Fibroblast of skin of back (primary cell): ENCODE data around the gene OXLD1. TPM values are rescaled to one million over a fixed set of nuclear protein-coding genes. Genes with fewer than 3 reads are reported as not detected.
A peak's percentile ranks its signal among the peaks of the same experiment; 100 is the strongest.

Experiments
- DNase-seq: peaks from one replicate; pipeline ENCODE4 v3.0.0-alpha.2; 2013
- polyA plus RNA-seq, 2 experiments: library from polyadenylated mRNA; unstranded; fragments of 120-200 nt; gene quantifications; one replicate each; pipeline ENCODE4 v1.2.1, GENCODE V29; 2013; ENCODE audit not compliant: insufficient read length in 2 of 2

The OXLD1 gene
- 13.3 TPM for polyA plus RNA-seq (2013, experiment 1 of 2; ENCODE audit: insufficient read length)
- polyA plus RNA-seq (2013, experiment 2 of 2; ENCODE audit: insufficient read length) = 10.5 TPM

DNA sequence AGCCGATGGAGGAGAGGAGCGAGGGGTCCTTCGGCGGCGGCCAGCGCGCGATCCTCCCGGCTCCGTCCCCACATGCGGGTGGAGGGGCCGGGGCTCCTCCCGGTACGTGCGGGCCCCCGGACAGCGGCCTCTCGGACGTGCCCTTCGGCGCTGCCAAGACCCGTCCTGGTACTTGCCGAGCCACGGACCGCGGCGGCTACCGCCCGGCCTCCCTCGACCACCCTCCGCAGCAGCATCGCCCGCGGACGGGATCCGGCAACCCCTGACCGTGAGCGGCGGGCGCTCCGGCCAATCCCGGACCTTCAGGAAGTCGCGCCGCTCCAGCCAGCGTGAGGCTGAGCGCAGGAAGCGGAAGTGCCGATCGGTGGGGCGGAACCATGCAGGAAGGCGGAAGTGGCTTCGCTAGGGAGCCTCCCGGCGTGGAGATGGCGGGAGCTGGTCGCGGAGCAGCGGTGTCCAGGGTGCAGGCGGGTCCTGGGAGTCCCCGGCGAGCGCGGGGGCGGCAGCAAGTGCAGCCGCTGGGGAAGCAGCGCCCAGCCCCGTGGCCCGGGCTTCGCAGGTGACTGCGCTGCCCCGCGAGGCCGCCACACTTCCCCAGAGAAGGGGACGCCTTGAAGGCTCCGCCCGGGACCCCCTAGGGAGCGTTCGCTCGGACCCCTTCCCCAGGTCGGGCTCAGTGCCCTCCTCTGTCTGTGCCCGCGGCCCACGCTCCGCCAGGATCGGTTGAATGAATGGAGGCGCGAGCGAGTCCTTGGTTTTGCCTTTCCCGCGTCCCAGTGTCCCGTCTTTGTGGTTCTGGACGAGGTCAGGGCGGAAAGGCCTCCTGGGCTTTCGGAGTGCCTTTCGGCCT, at the start of gene OXLD1, which contains the start of gene CCDC137:
OXLD1 (minus strand) TSS at position 264 of the 850 bp plus-strand sequence; CDS start at position 236, 28 bp downstream.
CCDC137 (plus strand) TSS at position 396 of the 850 bp plus-strand sequence; CDS start at position 426, 30 bp downstream.
- peak; percentile 97 for DNase-seq

DNA sequence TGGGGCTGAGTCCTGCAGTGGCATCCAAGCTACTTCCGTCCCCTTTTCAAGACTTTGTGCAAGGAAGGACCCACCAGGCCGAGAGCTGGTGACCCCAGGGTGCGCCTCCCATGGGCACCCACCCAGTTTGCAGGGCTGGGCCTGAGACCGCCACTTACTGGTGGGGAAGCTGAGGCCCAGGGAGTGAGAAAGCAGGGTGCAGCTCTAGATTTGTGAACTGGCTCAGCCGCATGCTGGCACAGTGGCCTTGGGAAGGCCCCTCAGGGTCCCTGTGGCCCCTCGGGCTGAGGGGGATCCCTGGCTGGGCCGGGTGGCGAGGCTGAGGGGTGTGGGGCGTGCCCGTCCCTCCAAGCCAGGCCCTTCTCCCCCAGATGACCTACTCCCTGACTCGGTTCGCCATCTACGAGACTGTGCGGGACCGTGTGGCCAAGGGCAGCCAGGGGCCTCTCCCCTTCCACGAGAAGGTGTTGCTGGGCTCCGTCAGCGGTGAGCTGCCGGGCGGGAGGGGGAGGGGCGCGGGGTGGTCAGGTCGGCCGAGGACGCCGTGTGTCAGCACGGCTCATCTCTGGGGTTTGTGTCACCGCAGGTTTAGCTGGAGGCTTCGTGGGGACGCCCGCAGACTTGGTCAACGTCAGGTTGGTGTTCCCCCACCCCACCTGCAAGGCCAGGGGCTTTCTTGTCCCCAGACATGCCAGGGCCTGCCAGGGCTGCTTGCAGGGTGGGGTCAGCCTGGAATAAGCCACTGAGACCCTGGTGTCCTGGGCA, 48.9 kb upstream of the OXLD1 start:
- no peak for DNase-seq

DNA sequence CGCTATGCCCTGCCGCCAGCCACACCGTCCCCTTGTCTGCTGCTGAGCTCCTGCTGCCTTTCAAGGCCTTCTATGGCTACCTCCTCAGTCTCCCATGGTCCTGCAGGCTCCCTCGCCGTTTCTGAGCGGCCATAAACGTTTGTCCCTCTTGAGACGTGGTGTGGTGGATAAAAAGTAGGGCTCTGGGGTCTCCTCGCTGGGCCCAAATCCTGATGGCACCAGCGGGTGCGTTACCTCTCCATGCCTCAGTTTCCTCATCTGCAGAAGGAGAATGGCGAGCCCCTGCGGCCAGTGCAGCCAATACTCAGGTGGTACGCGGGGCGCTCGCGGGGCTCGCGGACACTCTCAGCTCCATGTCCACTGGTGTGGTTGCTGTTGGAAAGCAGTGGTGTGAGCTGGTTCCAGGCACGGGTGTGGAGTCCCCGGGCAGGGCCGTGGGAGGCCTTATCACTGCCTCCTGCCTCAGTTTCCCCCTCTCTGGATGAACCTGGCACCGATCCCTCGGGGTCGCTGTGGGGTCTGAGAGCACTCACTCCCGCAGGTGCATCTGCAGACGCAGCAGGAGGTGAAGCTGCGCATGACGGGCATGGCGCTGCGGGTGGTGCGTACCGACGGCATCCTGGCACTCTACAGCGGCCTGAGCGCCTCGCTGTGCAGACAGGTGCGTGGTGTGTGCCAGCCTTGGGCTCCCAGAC, 48.2 kb upstream of the OXLD1 start:
- no peak for DNase-seq

DNA sequence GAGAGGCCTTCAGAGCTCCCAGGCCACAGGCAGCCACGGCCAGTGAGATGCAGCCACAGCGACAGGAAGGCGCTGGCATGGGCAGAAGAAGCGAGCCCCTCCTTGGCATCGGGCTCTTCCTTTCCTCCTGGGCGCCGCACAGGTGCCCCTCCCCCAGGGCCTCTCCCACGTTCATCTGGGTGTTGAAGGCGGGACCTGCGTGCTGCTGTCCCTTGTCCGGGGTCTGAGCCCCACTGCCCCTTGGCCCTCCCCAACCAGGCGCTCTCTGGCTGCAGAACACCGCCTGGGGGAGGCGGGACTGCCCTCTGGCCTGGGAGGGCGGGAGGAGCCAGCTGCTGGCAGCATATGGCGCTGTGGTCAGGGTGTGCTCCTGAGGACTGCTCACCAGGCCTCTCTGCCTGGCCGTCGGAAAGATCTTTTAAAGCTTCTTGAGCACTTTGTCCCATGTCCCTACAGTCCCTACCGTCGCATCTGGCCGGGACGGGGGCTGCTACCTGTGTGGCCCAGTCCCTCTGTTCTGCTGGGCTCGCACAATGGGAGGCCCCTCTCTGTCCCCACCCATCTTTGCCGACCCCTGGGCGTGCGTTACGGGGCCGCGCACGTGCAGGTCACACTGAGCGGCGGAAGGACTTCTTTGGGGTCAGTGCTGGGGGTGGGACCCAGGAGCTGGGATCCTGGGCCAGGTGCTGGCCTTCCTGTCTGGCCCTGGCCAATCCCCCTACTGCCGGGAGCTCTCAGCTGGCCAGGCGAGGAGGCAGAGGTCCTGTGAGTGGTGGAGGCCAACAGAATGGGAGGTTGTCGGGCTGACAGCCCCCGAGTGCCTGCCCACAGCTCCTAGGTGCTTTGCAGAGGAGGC, 47.4 kb upstream of the OXLD1 start:
- DNase-seq = no peak

DNA sequence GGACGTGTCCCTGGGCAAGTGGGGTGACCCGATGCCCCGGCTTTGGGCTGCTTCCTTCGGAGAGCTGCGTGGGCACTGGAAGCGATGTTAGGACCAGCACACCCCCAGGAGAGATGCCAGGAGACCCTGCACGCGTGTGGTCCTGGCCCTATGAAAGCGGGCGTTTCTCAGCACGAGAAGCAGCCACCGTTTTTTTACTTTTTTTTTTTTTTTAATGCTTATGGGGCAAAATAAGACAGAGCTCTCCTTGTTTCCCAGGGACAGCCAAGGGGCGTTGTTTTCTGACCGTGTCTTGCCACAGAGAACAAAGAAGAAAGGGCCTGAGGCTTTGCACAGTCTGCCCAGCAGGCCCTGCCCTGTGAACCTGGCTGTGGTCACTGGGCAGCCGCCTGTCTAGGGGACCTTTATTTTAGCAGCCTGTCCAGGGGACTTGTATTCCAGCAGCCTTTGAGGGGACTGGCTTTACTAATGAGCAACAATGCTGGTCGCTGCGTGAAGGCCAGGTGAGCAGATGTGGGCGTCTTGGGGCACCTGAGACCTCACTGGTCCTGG, 46.7 kb upstream of the OXLD1 start:
- DNase-seq = no peak

DNA sequence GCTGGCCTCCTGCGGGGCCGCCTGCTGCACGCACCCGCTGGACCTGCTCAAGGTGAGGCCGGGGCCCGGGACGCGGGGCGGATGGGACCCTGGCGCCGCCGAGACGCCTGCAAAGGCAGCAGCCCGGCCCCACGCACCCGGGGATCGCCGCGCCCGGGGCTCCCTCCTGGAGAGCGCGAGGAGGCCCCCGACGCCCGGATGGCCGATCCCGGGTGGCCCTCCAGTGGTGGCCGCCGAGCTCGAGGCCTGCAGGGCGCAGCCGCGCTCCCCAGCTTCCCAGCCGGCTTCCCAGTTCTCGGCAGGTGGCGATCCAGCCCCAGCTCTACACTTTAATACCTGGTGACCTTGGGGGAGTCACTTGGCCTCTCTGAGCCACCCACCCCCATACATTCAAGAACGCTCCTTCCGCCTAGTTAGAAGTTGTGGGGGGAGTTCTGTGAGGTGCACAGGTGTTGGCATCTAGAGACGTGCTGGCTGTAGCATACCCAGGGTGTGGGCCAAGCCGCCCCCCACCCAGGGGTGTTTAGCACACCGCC, 46.1 kb upstream of the OXLD1 start:
- DNase-seq = peak; percentile 32

DNA sequence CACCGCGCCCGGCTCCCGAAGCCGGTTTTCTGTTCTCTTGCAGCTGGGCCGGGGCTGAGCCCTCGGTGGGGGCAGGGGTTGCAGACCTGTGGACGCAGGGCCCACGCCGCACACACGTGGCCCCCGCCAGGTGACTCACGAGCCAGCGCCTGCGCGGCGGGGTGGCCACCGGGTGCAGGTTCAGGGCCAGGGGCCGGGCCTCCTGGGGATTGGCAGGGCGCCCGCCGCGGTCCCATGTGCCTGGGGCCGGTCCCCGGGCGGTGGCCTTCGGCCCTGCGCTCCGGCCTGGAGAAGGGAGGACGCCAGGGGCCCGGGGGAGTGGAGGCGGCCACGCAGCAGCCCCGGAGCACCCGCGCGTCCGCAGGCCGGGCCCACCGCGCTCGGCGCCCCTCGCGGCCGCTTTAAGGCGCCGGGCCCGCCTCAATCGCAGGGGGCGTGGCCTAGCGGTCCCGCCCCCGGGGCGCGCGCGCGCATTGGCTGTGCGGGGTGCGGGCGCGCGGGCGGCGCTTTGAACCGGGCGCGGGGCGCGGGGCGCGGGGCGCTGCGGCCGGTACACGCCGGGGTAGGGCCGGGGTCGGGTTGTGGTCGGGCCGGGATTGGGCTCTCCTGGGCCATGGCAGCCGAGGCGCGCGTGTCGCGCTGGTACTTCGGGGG, 45.5 kb upstream of the OXLD1 start, which contains the start of gene SLC25A10:
SLC25A10 (plus strand) TSS at position 471 of the 654 bp plus-strand sequence; CDS start at position 614, 143 bp downstream.
- DNase-seq = peak; percentile 72

DNA sequence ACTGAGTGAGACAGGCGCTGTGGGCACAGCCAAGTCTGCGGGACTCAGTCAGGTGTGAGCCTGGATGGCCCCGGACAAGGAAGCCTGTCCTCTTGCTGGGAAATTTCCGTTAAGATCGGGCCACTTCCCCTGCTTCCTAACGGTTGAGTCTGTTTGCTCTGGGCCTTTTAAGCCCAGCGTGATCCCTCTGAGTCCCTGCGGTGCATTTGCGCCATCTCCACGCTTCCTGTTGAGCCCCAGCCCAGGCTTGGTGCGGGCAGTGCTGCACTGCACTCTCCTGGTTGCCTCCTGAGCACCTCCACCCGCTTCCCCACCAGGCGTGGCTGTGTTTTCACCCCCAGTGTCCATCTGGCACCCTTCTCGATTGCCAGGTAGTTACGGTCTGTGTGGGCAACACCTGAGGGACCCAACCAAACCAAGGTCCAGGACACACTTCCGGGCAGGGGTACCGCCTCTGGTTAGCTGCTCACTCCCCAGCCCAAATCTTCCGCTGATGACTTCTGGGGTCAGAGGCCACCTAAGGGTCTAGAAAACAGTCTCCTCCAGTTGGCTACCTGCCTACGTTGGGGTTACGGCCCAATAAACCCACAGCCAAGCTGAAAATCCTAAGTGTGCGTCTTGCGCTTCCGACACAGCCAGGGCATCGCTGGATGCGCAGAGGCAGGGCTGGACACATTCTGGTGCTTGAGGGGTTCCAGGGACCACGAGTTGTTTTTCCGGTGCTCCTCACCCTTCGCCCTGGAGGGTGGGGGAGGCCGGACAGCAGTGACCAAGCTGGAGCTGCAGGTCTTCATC, 44.3 kb upstream of the OXLD1 start:
- no peak for DNase-seq

DNA sequence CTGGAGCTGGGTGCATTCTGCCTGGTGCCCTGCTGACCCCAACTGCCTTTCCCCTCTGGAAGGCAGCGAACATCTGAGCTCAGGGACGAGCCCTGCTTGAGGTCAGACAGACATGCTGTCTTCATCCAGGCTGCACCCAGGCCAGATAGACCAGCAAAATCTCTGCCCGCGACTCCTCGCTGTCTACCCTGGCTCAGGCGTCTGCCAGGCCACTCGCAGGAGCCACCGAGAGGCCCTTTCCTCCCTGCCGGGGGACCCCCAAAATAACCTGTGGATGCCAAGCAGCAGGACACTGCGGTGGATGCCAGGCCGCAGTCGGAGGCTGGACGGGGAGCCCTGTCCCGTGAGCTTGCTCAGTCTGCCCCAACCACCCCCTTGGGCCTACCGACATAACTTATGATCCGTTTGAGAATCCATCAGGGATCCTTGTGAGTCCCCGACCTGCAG, 42.4 kb upstream of the OXLD1 start:
- no peak for DNase-seq

DNA sequence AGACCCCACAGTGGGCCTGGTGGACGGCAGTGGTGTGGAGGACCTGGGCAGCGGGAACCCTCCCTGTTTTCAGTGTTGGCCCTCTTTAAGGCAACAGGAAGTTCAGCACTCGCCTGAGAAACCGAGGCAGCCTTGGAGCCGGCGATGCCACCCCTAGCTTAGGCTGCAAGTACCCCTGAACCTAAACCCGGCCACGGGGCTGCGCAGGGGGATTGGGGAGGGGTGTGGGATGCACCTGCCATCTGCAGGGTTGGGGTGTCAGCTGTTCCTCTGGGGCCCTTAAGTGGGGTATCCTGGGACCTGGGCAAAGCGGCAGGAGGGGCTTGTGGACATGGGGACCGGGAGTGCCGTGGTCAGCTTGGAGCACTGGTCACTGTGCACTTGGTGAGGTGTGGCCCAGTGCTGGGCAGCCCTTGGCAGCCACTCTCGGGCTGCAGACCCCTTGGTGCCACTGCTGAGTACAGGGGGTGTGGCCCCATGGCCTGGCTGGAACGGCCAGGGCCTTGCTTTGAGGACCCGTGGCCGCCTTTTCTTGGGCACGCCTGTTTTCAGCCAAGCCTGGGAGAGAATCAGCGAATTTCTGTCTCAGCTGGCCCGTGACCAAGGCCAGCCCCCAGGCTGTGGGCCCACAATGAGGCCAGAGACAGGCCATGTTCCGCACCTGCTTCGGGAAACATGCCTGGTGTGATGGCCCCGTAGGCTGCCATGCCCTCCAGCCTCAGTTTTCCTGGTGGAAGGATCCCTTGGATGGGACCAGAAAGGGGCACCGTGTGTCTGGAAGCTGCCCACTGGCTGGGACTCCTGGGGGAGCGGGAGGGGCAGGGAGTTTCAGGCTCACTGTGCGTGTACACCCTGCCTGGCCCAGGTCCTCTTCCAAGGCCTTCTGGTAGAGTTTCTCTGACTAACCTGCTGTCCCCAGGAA, 41.6 kb upstream of the OXLD1 start:
- DNase-seq = no peak

DNA sequence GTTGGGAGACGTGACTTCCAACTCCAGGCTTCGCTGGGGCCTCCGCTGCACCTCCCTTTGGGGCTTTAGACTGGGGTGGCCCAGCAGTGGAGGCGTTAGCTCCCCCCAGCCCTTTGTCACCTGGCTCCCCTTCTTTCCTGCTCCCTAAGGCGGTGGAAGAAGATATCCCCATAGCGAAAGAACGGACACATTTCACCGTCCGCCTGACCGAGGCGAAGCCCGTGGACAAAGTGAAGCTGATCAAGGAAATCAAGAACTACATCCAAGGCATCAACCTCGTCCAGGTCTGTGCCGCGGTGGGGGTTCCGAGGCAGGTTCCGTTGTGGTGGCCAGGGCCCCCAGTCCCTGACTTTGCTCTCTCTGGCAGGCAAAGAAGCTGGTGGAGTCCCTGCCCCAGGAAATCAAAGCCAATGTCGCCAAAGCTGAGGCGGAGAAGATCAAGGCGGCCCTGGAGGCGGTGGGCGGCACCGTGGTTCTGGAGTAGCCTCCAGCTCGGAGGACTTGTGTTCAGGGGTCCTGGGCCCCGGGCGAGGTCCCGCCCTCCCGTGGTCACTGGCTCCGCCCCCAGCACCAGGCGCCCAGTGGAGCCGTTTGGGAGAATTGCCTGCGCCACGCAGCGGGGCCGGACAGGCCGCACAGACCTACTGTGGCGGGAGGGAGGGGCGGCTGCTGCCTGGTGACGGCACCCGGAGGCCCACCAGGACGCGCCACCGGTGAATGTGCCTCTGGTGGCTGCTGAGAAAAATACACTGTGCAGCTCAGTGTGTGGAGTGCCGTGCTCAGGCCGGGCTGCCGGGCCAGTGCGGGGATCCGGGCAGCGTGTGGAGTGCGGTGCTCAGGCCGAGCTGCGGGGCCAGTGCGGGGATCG, 40.6 kb upstream of the OXLD1 start:
- DNase-seq = no peak

DNA sequence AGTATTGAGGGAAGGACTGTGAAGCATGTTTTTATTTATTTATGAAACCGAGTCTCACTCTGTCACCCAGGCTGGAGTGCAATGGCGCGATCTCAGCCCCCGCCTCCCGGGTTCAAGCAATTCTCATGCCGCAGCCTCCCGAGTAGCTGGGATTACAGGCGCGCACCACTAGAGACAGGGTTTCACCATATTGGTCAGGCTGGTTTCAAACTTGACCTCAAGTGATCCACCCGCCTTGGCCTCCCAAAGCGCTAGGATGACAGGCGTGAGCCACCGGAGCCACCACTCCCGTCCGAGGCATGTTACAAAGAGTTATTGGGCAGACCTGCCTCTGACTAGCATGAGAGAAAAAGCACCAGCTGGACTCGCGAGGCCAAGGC, 39.8 kb upstream of the OXLD1 start:
- DNase-seq = no peak

DNA sequence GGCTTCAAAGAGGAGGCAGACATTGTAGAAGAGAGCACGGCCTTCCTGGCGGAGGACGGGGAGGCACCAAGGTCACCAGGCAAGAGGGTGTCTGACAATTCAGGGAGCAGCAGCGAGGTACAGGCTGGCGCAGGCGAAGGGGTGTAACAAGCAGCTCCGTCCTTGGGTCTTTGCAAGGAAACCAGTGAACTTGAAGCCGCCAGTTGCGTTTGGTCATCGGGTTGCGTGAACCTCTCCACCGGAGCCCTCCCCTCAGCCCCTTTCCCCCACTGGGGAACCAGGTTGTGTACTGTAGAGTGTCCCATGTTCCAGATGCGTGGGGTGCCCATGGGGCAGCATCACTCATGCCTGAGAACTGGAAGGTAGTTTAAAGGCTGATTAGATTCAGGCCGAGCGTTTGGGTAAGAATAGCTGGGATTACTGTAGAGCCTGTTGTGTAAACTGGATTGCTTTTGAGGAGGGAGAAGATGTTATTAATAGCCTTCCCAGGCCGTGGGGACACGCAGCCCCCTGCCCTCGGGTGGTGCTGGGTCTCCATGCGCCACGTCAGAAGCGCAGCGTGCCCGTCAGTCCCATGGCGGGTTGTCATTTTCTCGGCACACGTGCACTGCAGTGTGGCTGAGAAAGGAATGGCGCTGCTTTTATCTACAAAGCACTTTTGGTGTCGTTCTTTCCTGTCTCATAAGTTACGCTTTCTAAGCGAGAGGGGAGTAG, 39.3 kb upstream of the OXLD1 start:
- DNase-seq = no peak

DNA sequence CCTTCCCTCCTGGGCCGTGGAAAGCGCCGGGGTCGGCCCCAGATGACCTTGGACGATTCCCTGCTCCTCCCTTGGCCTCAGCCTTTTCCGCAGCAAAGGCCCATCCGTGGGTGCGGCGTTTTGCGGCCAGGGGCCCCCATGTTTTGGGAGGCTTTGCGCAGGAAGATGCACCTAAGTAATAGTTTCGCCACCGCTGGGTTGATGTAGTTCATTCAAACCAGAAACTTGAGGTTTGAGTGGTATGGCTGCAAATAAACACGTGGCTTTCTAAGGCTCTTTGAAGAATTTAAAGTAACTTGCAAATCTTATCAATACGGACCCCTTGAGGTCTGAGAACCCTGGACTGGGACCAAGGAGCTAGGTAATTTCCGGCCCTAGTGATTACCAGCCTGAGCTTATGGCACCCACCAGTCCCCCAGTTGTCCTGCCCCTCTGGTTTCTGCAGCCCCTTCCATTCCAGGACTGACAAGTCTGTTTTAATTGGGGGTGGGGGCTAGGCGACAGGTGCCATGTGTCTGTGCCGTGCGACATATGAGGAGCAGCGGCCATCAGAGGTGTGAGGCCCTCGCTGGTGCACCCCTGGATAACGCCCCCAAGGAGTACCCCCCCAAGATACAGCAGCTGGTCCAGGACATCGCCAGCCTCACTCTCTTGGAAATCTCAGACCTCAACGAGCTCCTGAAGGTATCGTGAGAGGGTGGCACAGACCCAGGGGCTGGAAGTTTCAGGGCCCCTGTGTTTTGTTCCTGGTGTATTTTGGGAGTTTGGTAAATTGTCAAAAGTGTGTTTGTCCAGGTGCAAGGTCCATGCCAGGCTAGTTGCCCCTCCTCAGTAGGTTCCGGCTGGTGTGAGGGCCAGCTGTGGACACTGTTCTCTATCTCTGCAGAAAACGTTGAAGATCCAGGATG, 37.6 kb upstream of the OXLD1 start:
- no peak for DNase-seq

DNA sequence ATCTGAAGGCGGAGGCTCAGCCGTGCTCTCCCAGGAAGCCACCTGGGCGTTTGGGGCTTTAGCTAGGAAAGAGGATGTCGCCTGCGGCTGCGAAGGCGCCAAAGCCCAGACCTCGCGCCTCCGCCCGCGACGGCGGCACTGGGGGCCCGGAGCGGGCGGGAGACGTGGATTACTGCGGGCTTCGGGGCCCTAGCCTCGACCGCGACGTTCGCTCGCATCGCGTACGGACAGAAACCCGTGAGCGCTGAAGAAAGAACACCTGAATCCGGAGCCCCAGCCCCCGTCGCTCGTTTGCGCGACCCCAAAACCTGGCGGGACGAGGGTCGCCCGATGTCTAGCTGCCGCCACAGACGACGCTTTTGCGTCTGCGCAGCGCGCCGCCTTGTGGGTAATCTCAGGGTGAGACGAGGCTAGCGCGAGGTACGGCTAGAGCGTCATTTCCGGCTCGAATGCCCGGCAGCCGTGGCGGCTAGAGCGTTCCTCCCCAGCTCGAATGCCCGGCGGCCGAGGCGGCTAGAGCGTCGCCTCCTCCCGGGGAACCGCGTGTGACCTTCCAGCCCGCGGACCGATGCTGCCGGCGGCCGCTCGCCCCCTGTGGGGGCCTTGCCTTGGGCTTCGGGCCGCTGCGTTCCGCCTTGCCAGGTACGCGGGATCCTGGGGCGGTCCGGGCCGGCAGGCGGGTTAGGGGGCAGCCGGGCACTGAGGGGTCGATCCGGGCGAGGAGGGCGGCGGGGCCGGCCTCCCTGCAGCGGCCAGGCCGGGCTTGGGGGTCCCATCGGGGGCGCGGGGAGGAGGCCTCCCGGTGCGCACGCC, 36.7 kb upstream of the OXLD1 start, which contains the start of gene MRPL12:
MRPL12 (plus strand) TSS at position 434 of the 813 bp plus-strand sequence; CDS start at position 569, 135 bp downstream.
- DNase-seq = peak; percentile 92
